HG02623 (cell line): ENCODE measurements around the gene CREG2.
"Not testable (repeated sequence)": the region's sequence is repeated elsewhere in the genome, so short reads cannot be mapped to it uniquely, and the experiment has no call there.

Source experiments
- ATAC-seq: cut with Tn5 transposase; IDR thresholded peaks from one replicate; pipeline ENCODE4 v1.9.1; 2021; ENCODE audit warnings: moderate library complexity; ENCODE audit not compliant: unreplicated experiment

CREG2 gene

DNA sequence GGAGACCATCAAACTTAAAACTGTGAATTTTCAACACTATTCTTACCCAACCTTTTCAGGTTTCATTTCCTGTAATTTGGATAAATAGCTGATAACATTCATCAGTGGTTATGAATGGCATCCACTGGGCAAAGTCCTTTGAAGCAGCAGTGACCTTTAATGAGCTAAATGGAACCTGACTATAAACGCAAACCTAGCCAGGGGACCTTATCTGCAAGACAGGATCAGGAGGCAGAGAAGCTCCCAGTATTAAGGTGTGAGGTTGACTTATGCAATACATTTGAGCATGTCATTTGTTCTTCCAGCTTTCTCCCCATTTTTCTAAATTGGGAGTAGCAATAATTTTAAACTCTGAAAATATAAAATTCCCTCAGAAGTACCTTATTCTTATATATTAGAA, 38.4 kb downstream of the CREG2 start:
- no peak for ATAC-seq

DNA sequence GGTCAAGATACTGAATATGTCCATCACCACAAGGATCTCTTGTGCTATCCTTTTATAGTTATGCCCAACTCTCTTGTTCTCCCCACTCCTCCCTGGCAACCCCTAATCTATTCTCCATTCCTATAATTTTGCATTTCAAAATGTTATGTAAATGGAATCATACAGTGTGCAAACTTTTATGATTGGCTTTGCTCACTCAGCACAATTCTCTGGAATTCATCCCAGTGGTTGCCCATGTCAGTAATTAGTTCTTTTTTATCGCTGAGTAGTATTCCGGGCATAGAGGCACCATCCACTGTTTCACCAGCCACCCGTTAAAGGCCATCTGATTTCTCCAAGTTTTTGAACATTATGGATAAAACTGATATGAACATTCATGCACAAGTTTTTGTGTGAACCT, 40.4 kb downstream of the CREG2 start:
- no peak for ATAC-seq

DNA sequence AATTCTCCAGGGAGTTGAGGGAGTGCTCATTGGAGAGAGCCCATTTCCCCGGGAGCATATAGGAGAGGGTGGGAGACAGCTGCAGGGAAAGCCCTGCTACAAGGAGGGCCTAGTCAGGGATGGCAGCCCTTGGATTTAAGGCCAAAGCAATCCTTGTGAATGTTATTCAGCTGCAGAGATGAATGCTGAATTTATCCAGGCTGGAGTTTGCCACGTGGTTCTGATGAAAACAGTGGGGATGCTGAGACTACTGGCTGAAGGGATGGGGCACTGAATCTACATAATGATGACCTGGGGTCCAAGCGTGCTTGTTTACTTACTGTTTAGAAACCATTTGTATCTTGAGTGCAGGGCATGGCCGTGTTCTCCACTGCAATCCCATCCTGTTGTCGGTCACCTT, 43.2 kb downstream of the CREG2 start:
- no peak for ATAC-seq

DNA sequence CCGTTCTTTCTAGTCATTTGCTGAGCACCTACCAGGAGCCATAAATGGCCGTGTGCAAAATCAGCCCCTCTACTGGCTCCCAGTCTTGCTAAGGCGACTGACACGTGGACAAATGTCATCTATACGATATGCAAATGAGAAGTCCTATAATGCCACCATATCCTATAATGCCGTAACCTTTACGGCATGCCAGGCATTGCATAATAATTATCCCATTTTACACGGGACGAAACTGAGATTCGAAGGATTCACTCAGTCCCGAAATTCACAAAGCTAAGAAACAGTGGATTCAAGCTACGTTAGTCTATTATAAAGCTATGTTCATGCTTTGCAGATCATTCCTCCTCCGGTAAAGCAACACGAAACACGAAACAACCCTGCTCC, 44.7 kb downstream of the CREG2 start:
- ATAC-seq: no peak

DNA sequence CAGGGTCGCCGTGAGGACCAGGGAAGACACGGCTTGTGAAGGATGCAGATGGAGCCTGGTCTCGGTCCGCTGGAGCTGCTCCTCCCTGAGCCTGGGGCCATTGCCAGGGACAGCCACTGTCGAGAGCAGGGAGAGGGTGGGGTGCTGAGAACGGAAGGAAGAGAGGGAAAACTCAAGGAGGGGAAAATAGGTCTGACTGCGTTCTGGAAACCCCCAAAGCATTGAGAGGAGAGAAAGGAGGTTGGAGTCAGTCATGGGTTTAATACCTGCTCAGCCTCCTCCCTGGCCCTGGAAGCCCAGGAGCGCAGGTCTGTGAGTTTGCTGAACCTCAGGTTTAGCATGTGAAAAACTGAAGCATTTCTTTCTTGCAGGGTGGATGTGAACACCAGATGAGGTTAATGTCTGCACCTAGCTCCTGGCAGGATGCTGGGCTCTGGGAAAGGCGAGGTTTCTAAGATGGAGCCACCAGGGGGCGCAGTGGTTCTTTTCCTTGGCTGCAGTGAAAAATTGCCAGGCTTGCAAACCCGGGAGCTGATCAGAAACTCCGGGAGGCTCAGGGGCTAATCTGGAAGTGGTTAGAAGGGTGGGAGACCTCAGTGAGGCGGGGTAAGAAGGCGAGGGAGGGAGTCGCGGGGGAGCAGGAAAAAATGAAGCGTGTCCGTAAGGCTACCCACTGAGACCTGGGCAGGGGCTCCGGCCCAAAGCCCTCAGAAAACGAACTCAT, 45.2 kb downstream of the CREG2 start:
- ATAC-seq: no peak

DNA sequence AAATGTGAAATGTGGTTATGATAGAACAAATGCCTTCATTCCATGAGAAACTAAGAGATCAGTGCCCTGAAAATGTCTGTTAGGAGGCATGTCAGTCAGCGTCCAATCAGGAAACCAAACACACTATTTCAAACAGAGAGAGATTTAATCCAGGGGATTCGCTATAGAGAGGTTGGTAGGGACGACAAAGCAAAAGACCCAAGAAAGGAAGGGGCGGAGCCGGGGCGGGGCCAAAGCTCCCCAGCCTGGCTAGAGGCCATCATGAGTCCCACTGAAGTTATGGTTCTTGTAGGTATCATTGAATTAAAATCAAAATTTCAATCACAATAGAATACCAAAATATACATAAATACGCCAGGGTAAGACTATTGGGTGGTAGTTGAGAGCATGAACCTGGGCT, 45.9 kb downstream of the CREG2 start:
- ATAC-seq: no peak

DNA sequence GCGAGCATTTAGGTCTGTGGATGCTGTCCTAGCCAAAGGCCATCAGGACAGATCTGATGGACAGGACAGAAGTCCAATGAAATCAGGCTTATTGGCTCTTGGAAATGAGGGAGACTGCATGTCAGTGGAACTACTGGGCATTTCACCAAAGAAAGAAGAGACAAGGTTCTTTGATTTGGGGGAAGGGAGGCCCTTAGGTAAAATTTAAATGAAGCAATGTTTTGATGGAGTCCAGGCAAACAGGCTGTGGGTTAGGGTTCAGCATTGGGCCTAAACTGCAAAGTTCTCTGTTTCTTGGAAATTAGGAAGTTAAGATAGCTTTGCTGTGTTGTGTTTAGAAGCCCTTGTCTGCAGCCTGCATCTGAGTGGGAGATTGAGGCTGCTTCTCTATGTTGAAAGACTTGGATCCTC, 47.2 kb downstream of the CREG2 start:
- no peak for ATAC-seq

DNA sequence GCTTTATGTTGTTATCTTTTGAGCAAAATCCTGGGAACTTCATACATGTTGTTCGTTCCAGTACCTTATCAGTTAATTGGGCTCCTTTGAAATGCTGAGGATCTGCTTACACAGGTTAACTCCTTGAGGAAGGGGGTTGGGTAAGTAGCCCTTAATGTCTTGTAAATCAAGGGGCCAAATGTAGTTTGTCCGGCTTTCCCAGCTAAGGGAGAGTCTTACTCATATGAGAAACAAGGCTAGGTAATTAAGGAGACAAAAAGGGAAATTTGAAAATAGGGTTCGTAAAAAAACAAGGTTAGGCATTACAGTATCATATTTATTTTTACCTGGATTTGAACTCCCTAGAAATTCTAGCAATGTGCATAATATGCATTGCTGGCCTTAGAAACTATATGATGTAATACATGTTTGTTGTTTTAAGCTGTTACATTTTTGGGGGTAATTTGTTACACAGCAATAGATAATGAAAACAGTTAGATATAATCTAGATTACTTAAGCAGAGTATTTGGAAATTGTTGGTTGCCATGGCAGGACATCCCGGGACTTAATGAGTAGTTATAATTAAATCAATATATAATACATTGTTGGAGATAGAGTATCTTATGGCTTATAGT, 47.9 kb downstream of the CREG2 start:
- ATAC-seq: no peak

DNA sequence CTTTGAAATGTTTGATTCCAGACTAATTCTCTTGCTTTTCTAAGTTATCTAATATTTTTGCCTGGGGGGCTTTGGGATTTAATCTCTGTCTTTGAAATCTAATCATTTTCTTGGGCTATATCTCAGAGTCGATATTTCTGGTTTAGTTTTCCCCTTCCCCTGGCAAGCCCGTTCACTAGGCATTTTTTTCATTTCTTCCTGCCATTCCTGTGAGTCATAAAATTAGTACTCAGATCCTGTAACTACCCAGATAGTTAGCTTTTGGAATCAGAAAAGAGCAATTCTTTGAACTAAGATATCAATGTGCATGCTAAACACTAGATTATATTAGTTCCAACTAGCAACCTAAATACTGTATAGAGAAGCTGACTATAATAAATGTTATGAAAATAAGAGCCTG, 49.4 kb downstream of the CREG2 start:
- ATAC-seq: no peak

DNA sequence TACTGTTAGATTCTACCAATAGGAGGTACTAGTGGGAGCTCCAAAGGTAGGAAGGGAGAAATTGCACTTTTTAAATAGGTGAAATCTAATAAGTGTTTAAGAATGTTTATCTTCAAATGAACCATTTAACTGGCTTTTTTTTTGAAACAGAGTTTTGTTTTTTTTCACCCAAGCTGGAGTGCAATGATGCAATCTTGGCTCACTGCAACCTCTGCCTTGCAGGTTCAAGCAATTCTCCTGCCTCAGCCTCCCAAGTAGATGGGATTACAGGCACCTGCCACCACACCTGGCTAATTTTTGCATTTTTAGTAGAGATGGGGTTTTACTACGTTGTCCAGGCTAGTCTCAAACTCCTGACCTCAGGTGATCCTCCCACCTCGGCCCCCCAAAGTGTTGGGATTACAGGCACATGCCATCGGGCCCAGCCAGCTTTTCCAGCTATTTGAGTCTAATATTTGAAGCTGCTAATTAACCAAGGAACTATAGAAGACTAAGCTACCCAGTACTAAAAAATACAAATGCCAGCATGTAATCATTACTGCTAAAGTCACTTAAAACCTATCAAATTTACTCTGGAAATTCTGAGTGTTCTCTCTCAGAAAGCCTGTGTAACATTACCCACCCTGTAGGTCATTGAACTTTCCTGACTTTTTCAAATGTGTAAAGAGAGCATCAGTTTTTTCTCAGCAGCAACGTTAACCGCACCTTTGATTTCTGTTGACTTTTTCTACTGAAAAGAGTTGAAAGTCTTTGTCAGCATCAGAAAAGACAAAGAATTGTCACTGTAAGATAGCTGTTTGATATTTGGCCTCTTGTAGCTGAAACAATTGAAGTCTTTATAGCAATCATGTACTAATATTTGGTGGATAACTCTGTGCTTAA, 54.2 kb downstream of the CREG2 start:
- ATAC-seq: no peak

DNA sequence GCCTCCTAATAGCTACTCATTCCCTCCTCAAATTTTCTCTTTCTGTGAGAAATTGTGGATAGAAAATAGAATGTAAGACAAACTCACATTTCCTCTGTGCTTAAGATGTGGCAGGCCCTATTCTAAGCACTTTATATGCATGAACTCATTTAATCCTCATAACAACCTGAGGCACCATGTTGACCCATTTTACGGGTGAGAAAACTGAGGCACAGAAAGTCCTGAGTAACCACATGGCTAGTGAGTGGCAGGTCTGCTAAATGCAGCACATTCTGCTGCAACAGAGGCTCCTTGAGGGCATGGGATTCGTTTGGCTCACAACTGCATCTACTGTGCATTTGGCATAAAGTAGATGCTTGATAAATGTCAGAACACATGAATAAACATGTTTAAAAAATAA, 56.1 kb downstream of the CREG2 start:
- no peak for ATAC-seq

DNA sequence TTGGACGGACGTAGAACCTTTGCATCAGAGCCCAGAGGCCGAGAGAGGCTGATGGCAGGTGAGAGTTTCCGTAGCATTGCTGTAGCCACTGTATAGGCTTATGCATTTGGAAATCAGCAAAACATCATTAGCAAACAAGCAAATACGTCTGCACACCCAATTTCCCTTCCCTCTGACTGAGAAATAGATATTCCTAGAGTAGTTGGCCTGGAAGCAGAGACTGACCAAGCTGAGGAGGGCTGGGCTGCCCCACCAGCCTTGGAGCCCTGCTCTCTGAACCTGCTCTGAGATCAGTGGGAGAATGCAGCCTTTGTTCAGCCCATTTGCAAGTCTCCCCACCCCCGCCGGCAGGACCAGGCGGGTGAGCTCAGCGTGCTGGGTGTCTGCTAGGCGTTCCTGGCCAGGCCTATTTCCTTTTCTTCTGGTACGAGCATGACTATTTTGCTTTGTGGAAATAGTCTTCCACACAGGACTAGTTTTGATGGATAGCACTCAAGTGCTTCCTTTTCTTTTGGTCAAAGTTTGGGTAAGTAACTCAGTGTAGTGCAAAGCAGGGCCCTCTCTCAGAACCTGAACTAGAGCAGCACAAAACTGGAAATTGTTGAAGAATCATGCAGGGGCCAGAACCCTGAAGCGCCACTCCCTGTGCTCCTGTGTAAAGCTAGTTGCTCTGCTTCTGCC, 56.9 kb downstream of the CREG2 start:
- no peak for ATAC-seq

DNA sequence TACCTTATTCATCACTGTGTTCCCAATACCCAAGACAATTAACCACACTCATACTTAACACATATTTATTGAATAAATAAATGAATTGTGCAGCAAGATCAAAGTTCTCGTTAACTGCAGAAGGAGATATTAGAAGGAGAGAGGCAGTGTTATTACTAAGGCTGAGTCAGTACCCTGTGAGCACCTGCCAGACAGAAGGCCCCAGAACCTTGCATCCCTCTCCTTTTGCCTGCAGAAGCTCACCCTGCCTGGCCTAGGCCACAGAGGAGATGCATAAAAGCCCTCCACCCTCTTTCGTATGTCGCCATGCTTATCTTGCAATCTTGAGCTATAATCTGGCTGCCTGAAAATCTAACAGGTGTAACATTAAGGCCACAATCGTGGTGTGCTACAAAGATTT, 58.3 kb downstream of the CREG2 start:
- ATAC-seq: no peak

DNA sequence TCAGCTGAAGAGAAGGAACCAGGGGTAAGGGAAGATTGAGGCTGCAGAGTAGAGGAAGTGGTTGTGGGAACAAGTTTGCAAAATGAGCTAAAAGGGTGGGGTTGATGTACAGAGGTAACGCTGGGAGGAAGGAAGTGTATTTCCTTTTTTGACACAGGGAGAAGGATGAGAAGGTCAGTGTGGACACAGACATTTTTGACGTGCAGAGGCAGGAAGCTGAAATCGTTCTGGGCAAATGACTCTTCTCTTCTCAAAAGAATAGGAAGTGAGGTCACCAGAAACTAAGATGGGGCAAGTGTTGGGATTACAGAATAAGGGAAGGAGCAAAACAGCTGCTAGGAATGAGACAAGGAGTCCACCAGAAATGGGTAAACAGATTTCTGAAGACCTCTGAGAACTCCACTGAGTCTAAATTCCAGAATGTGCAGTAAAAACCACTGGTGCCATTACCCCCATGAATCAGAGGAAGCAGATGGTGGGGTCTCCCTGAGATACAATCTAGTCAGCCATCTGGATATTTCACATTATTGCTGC, 58.8 kb downstream of the CREG2 start:
- ATAC-seq: peak; percentile 57

DNA sequence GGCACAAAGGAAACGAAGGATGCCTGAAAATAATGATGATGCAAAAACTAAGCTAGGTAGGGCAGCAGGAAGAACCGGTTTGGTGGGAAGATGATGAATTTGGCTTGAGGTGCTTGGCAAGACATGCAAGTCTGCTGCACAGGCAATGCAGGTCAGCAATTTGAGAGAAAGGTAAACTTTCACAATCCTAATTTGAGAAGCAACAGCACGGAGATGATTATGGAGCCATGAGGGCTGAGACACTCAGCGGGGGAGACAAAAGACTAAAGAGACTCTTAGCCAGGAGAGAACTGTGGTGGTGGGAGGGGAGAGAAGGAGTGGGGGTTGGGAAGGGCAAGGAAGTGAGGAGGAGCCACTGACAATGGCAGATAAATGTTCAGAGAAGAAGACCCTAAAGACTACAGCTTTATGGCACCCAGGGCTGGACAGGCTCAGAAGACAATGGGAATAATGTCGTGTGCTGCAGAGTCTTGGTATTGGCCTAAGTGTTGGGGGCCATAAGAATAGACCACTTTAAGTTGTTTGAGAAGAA, 59.4 kb downstream of the CREG2 start:
- ATAC-seq: no peak

DNA sequence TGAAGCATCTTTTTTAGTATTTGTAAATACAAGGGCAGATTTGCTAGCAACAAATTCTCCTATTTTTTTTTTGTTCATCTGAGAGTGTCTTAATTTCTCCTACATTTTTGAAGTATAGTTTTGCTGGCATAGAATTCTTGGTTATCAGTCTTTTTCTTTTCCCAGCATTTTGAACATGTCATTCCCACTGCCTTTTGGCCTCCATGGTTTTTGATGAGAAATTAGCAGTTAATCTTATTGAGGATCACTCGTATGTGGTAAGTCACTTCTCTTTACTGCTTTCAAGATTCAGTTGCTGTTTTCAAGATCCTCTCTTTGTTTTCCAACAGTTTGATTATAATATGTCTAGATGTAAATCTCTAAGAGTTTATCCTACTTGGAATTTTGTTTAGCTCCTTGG, 61.9 kb downstream of the CREG2 start:
- no peak for ATAC-seq

DNA sequence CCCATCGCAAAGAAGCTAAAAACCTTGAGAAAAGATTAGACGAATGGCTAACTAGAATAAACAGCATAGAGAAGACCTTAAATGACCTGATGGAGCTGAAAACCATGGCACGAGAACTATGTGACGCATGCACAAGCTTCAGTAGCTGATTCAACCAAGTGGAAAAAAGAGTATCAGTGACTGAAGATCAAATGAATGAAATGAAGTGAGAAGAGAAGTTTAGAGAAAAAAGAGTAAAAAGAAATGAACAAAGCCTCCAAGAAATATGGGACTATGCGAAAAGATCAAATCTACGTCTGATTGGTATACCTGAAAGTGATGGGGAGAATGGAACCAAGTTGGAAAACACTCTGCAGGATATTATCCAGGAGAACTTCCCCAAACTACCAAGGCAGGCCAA, 70.7 kb downstream of the CREG2 start:
- ATAC-seq: not testable (repeated sequence)

DNA sequence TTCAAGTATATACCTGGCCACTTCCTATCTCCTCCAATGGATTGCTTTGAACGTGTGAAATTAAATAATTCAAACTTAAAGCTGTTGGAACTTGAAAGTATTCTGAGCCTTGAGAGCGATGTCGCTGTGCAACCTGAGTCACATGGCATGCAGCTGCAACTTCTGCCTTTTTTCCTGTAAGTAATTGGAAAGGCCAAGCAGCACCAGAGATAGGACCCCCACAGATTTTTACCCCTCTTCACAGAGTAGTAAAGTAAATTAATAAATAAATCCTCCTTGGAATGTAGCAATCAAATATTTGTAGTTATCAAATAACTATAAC, 75.6 kb downstream of the CREG2 start:
- no peak for ATAC-seq

DNA sequence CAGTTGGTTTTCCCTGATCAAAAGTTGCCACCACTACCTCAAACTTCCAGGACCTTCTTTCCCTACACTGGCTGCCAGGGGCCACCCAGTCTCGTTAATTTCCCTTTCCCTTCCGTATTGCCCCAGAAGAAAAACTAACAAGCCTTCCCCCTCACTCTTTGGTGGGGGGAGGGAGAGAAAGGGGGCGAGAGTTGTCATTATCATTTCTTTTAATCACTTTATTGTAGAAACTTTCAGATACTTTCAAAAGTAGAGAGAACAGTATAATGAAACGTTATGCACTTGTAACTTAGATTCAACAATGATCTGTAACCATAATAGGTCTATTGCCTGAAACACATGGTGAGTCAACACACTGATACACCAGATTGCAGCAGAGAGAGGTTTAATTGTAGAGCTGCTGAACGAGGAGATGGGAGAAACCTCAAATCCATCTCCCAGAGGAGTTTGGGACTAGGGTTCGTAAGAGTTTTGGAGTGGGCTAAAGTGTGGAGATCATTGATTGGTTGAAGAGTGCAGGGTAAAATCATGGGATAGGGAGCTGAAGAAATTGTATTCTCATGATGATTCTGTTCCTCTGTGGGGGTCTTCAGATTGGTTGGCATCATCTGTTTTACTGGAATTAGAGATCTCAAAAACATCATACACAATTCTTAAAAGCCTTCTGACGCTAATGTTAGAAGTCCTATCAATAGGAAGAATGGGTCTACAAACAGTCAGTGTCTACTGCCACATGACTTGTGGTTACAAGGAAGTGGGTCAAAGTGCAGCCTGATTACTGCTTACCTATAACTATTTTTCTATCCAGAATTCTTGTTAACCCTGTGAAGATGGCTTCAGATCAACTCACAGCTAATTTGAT, 76.2 kb downstream of the CREG2 start:
- no peak for ATAC-seq
